Fibroblast of lung (primary cell): ENCODE data around the gene METTL22.

Experiments
- CTCF ChIP-seq, 2 donors: IDR thresholded peaks in 1 of 2; conservative IDR thresholded peaks in 1 of 2; 1 replicate in 1 of 2; 2 replicates in 1 of 2; pipeline ENCODE4 v1.5.1; 2011 to 2012; ENCODE audit warnings: low read length in 2 of 2, control low read depth in 1 of 2, inconsistent platforms in 1 of 2, low read depth in 1 of 2, mild to moderate bottlenecking in 1 of 2
- EZH2 ChIP-seq: IDR thresholded peaks from 2 replicates; pipeline ENCODE4 v1.5.1; 2012; ENCODE audit warnings: low read length, control low read depth, mild to moderate bottlenecking; ENCODE audit errors: missing control alignments

DNA sequence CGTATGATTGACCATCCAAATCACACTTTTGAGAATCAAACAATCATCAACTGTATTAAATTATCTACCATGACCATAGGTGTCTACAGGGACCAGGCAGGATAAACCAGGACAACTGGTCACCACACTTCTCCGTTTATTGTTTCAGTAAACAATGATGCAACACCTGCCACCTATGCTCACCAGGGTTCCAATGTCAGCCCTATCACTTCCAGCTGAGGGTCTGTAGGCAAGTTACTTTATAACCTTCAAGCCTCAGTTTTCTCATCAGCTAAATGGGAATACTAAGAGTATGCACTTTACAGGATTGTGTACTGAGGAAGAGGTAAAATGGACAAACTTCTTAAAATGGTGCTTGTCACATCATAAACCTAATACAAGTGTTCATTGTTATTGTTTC, 46.1 kb upstream of the METTL22 start:
- TF ChIP-seq EZH2 (no peak), CTCF (conservative IDR thresholded peaks at IDR 0.05 in 1 of 2, IDR thresholded peaks at IDR 0.05 in 1 of 2; ENCODE audit: low read depth in 1 of 2, low read length in 2 of 2) (no peak)
